Uterine smooth muscle cell (primary cell): Measurements from ENCODE around the gene NBAS. TPM values are rescaled to one million over a fixed set of nuclear protein-coding genes. Genes with fewer than 3 reads are reported as not detected.

Source experiments
- total RNA-seq: library from RNA; depleted of rRNA; stranded (reverse); fragments of >200 nt; gene quantifications from 2 replicates; pipeline ENCODE4 v1.2.3, GENCODE V29; 2014

Gene NBAS
- 92.4 and 147 TPM in 2 replicates for total RNA-seq

GRCh38 chr2:15560988-15561573 lies at the start of gene NBAS:
TSS of gene NBAS (minus strand) at chr2:15561334. CDS start at chr2:15561304, 30 bp downstream.

DNA sequence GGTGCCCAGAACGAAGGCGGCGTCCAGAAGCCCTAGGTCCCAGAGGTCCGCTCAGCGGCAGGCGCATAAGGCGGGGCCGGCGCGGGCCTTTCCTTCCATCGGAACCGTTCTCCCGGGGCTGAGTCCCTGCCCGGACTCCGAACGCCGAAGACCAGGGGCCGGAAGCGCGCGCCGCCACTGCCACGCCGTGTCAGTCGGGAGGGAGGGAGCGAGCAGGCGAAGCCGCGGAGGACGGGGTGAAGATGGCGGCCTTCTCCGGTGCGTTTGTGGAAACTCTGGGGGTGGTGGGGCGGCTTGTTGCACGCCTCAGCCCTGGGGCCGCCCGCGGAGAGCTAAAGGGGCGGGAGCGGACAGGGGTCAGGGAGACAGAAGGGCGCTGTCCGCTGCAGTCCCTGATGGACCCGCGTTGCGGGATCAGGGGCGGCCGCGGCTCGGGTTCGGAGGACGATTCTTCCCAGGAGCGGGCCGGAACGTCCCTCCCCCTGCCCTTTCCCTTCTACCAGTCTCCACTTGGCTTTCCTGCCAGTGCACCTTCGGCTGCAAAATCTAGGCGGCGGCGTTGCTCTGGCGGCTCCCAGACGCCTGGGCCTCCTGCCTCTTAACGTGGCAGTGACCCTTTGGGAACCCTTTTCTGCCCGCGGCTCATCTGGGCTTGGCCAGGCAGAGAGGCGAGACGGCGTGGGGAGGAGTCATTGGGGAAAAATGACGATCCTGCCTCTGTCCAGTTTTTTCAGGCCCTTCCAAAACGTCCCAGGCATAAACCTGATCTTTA lies 30.7 kb upstream of the NBAS start, which contains the start of gene DDX1:
DDX1 (plus strand) TSS at position 177 of the 772 bp plus-strand sequence; CDS start at position 243, 66 bp downstream.

Other genes with a start within 250 kb of the NBAS start
- gene DDX1, start 30.5 kb upstream of the NBAS start, total RNA-seq, result 103 and 105 TPM in 2 replicates